H1 (cell line): Measurements from ENCODE around the gene HMGCLL1. TPM values are rescaled to one million over a fixed set of nuclear protein-coding genes. Genes with fewer than 3 reads are reported as not detected.
A peak's percentile ranks its signal among the peaks of the same experiment; 100 is the strongest.

Experiments used
- CTCF ChIA-PET: fragments of 300-600 bp; sonication (Branson Sonifier 250); formaldehyde crosslinking; loops from one replicate; lab custom pipeline; 2021; ENCODE audit not compliant: partially characterized antibody; lab: Charles Lee
- POLR2A ChIA-PET: fragments of 300-600 bp; sonication (Branson Sonifier 250); formaldehyde crosslinking; loops from one replicate; lab custom pipeline; 2021; ENCODE audit warnings: inconsistent platforms; ENCODE audit not compliant: partially characterized antibody; lab: Charles Lee
- DNase-seq, 2 experiments: peaks; one replicate each; pipeline versions ENCODE4 v3.0.0 to v3.0.0-alpha.2; 2010 to 2022; ENCODE audit warnings: low spot score in 2 of 2, low read depth in 1 of 2, mixed read lengths in 1 of 2
- FAIRE-seq: peaks from 2 replicates; lab custom pipeline; 2011; peaks lifted over from hg19 to GRCh38; lab: Jason Lieb, UNC
- H2AFZ ChIP-seq: 2 replicates; pipeline ENCODE4 v1.8.1; 2012; ENCODE audit warnings: low read length, inconsistent platforms
- H2AK5ac ChIP-seq: 2 replicates; pipeline ENCODE4 v1.6.1; 2013; ENCODE audit warnings: low read depth, low read length
- H2BK120ac ChIP-seq: replicated peaks from 2 replicates; pipeline ENCODE3; 2013; ENCODE audit warnings: low read depth, low read length, inconsistent platforms
- H2BK12ac ChIP-seq: 2 replicates; pipeline ENCODE4 v1.6.1; 2013; ENCODE audit warnings: low read depth, low read length
- H2BK15ac ChIP-seq: 2 replicates; pipeline ENCODE4 v1.6.1; 2013; ENCODE audit warnings: low read length
- H2BK20ac ChIP-seq: 2 replicates; pipeline ENCODE4 v1.6.1; 2013; ENCODE audit warnings: low read length
- H2BK5ac ChIP-seq: 2 replicates; pipeline ENCODE4 v1.6.1; 2013; ENCODE audit warnings: low read depth, low read length
- H3K14ac ChIP-seq: 2 replicates; pipeline ENCODE4 v1.6.1; 2013; ENCODE audit warnings: inconsistent platforms; ENCODE audit not compliant: insufficient read length
- H3K18ac ChIP-seq: 2 replicates; pipeline ENCODE4 v1.6.1; 2013; ENCODE audit warnings: low read length; ENCODE audit errors: extremely low read depth
- H3K23ac ChIP-seq: 2 replicates; pipeline ENCODE4 v1.6.1; 2013; ENCODE audit warnings: inconsistent platforms; ENCODE audit not compliant: insufficient read length
- H3K23me2 ChIP-seq: 2 replicates; pipeline ENCODE4 v1.6.1; 2013; ENCODE audit warnings: low read depth, low read length
- H3K27ac ChIP-seq: 2 replicates; pipeline ENCODE4 v1.6.1; 2011; ENCODE audit warnings: low read depth, low read length, inconsistent platforms
- H3K27me3 ChIP-seq, 4 experiments: replicated peaks in 1 of 4; 1 replicate in 1 of 4; 2 replicates in 3 of 4; pipeline versions ENCODE4 v1.6.1 to v1.8.1; 2011 to 2013; ENCODE audit warnings: low read length in 3 of 4, mild to moderate bottlenecking in 3 of 4, inconsistent platforms in 2 of 4, mixed read lengths in 2 of 4, moderate library complexity in 1 of 4; ENCODE audit not compliant: control insufficient read depth in 3 of 4, insufficient read depth in 3 of 4; ENCODE audit errors: extremely low read depth in 1 of 4
- H3K36me3 ChIP-seq, 4 experiments: 2 replicates each; pipeline versions ENCODE4 v1.6.1 to v1.8.1; 2011 to 2013; ENCODE audit warnings: mild to moderate bottlenecking in 4 of 4, low read length in 3 of 4, moderate library complexity in 2 of 4, control low read depth in 1 of 4, inconsistent platforms in 1 of 4; ENCODE audit not compliant: insufficient read depth in 4 of 4, control insufficient read depth in 2 of 4
- H3K4ac ChIP-seq: replicated peaks from 2 replicates; pipeline ENCODE3; 2013; ENCODE audit warnings: low read length, low read depth, mixed read lengths, inconsistent platforms; ENCODE audit not compliant: insufficient read length
- H3K4me1 ChIP-seq, 4 experiments: replicated peaks in 1 of 4; 1 replicate in 1 of 4; 2 replicates in 3 of 4; pipeline versions ENCODE4 v1.6.1 to v1.8.1; 2011 to 2013; ENCODE audit warnings: low read length in 3 of 4, inconsistent platforms in 2 of 4, mixed read lengths in 1 of 4; ENCODE audit not compliant: insufficient read depth in 4 of 4, control insufficient read depth in 3 of 4
- H3K4me2 ChIP-seq, 2 experiments: 2 replicates each; pipeline versions ENCODE4 v1.6.1 to v1.8.1; 2011 to 2013; ENCODE audit warnings: low read depth in 2 of 2, low read length in 2 of 2, control low read depth in 1 of 2, inconsistent platforms in 1 of 2, mild to moderate bottlenecking in 1 of 2; ENCODE audit not compliant: insufficient read depth in 1 of 2
- H3K4me3 ChIP-seq, 4 experiments: fragments of 200-600, 300-600 bp in 1 of 4; sonication (generic), shearing (Covaris generic), sonication (Bioruptor Twin) in 1 of 4; 2 replicates each; pipeline versions ENCODE4 v1.5.1 to v1.8.1; 2011 to 2016; ENCODE audit warnings: low read length in 4 of 4, low read depth in 3 of 4, control low read depth in 2 of 4, inconsistent platforms in 2 of 4, mild to moderate bottlenecking in 2 of 4, mixed read lengths in 1 of 4, moderate library complexity in 1 of 4; ENCODE audit not compliant: insufficient read depth in 2 of 4; ENCODE audit errors: extremely low read depth in 1 of 4
- H3K56ac ChIP-seq: replicated peaks from 2 replicates; pipeline ENCODE3; 2013; ENCODE audit warnings: low read depth, mild to moderate bottlenecking, mixed read lengths, low read length, inconsistent platforms; ENCODE audit not compliant: insufficient read length
- H3K79me1 ChIP-seq: 2 replicates; pipeline ENCODE4 v1.6.1; 2013; ENCODE audit warnings: low read depth, low read length, control low read depth
- H3K79me2 ChIP-seq, 2 experiments: 2 replicates each; pipeline versions ENCODE4 v1.6.1 to v1.8.1; 2012 to 2013; ENCODE audit warnings: low read length in 2 of 2, mild to moderate bottlenecking in 2 of 2, inconsistent platforms in 1 of 2; ENCODE audit not compliant: insufficient read depth in 2 of 2, control insufficient read depth in 1 of 2
- H3K9ac ChIP-seq, 4 experiments: replicated peaks in 1 of 4; 1 replicate in 1 of 4; 2 replicates in 3 of 4; pipeline versions ENCODE4 v1.6.1 to v1.8.1; 2011 to 2013; ENCODE audit warnings: low read depth in 3 of 4, low read length in 3 of 4, control low read depth in 2 of 4, mild to moderate bottlenecking in 2 of 4, moderate library complexity in 2 of 4, inconsistent platforms in 1 of 4; ENCODE audit errors: extremely low read depth in 1 of 4
- H3K9me3 ChIP-seq, 2 experiments: 2 replicates each; pipeline versions ENCODE4 v1.6.1 to v1.8.1; 2012 to 2013; ENCODE audit warnings: mild to moderate bottlenecking in 2 of 2, moderate library complexity in 2 of 2, control low read depth in 1 of 2, inconsistent platforms in 1 of 2, low read depth in 1 of 2, low read length in 1 of 2, mixed read lengths in 1 of 2; ENCODE audit not compliant: insufficient read depth in 2 of 2
- H4K20me1 ChIP-seq, 2 experiments: replicated peaks in 1 of 2; 2 replicates each; pipeline versions ENCODE3 to v1.8.1; 2011 to 2013; ENCODE audit warnings: inconsistent platforms in 2 of 2, low read length in 2 of 2, mild to moderate bottlenecking in 1 of 2; ENCODE audit not compliant: insufficient read depth in 2 of 2, control insufficient read depth in 1 of 2
- H4K5ac ChIP-seq: 2 replicates; pipeline ENCODE4 v1.6.1; 2013; ENCODE audit warnings: low read length, low read depth, mixed read lengths, inconsistent platforms; ENCODE audit not compliant: insufficient read length
- H4K8ac ChIP-seq: 2 replicates; pipeline ENCODE4 v1.8.0; 2013; ENCODE audit warnings: mild to moderate bottlenecking, moderate library complexity, low read length, inconsistent platforms; ENCODE audit not compliant: insufficient read depth; ENCODE audit errors: extremely low read depth
- H4K91ac ChIP-seq: replicated peaks from 2 replicates; pipeline ENCODE3; 2013; ENCODE audit warnings: low read length, mixed read lengths, inconsistent platforms; ENCODE audit not compliant: insufficient read length
- CEBPB ChIP-seq: IDR thresholded peaks from 2 replicates; pipeline ENCODE4 v1.6.1; 2012; ENCODE audit warnings: low read depth, low read length
- CHD2 ChIP-seq: IDR thresholded peaks from 2 replicates; pipeline ENCODE4 v1.6.1; 2012; ENCODE audit warnings: low read length, improper control_type of control experiment
- E2F6 ChIP-seq: IDR thresholded peaks from 2 replicates; pipeline ENCODE4 v1.6.1; 2012; ENCODE audit warnings: inconsistent platforms
- FOSL1 ChIP-seq: IDR thresholded peaks from 2 replicates; pipeline ENCODE4 v1.6.1; 2011; ENCODE audit warnings: mild to moderate bottlenecking, low read depth, low read length, moderate library complexity; ENCODE audit not compliant: insufficient read depth
- HDAC6 ChIP-seq: IDR thresholded peaks from one replicate; pipeline ENCODE4 v1.7.1; 2012; ENCODE audit warnings: low read depth, mild to moderate bottlenecking, inconsistent platforms, low read length, moderate library complexity
- JUND ChIP-seq: IDR thresholded peaks from 2 replicates; pipeline ENCODE4 v1.6.1; 2011; ENCODE audit warnings: mild to moderate bottlenecking, improper control_type of control experiment, low read length
- NRF1 ChIP-seq: IDR thresholded peaks from 2 replicates; pipeline ENCODE4 v1.6.1; 2011; ENCODE audit warnings: mild to moderate bottlenecking, low read depth, low read length, improper control_type of control experiment
- POLR2A ChIP-seq, 2 experiments: IDR thresholded peaks; 1 replicate in 1 of 2; 2 replicates in 1 of 2; pipeline ENCODE4 v1.6.1; 2011; ENCODE audit warnings: low read depth in 2 of 2, low read length in 2 of 2, mild to moderate bottlenecking in 2 of 2; ENCODE audit errors: control extremely low read depth in 1 of 2
- RFX5 ChIP-seq: IDR thresholded peaks from 2 replicates; pipeline ENCODE4 v1.6.1; 2011; ENCODE audit warnings: low read depth, low read length, improper control_type of control experiment, borderline replicate concordance
- SAP30 ChIP-seq: fragments of 300-600 bp; sonication (generic); IDR thresholded peaks from 2 replicates; pipeline ENCODE4 v1.7.1; 2012; ENCODE audit warnings: low read length, moderate library complexity, mild to moderate bottlenecking, inconsistent platforms; ENCODE audit not compliant: insufficient read depth, insufficient replicate concordance
- SIX5 ChIP-seq: IDR thresholded peaks from 2 replicates; pipeline ENCODE4 v1.6.1; 2011; ENCODE audit warnings: mild to moderate bottlenecking, low read depth, low read length
- WGBS, 2 experiments: shearing (Covaris generic) in 1 of 2; methylation state at CpG; one replicate each; pipeline versions ENCODE4 v1.1.6 to v1.1.7; 2013 to 2015; ENCODE audit warnings: low lambda C conversion rate in 2 of 2, mixed read lengths in 2 of 2, inconsistent platforms in 1 of 2, low coverage in 1 of 2, missing lambda C conversion rate in 1 of 2; ENCODE audit not compliant: insufficient replicate concordance in 2 of 2, insufficient coverage in 1 of 2, insufficient read length in 1 of 2; ENCODE audit errors: extremely low coverage in 1 of 2, missing lambda C conversion rate in 1 of 2; 5-methylcytosine and 5-hydroxymethylcytosine counted together
- polyA plus RNA-seq, 7 experiments: library from polyadenylated mRNA; depleted of rRNA in 3 of 7; stranded (reverse) in 5 of 7; unstranded in 2 of 7; fragments of >200 nt in 5 of 7; fragments of 200-250 nt in 2 of 7; gene quantifications; 1 replicate in 5 of 7; 2 replicates in 1 of 7; 4 replicates in 1 of 7; pipeline versions ENCODE4 v1.2.1 to v1.2.3, GENCODE V29; 2011 to 2013; ENCODE audit warnings: missing spikeins in 2 of 7, mixed read lengths in 2 of 7
- total RNA-seq: library from RNA; stranded (reverse); fragmentation: NEBNext Ultra II Directional; extraction: Animal tissue kit (Norgen Biotek cat#: 25700); gene quantifications from 2 replicates; pipeline ENCODE4 v1.2.1, GENCODE V29; 2021

HMGCLL1 gene
- total and polyA plus RNA-seq, 2 of the 8 experiments (the other 6 are each of a cell fraction or from before 2014, with no cell fraction given), result 0.06 to 0.41 TPM

- 42% methylated on average over 2 of the region's 2 CpGs; no CpG with 5 or more reads in 1 of the 2 experiments for WGBS, 2 experiments
- no peak overlapping the region for H3K23ac ChIP-seq
- no peak overlapping the region for H3K56ac ChIP-seq
- no peak overlapping the region for H2BK20ac ChIP-seq
- H3K79me2 ChIP-seq, result no peaks in the 10 kb centered on the region
- ChIA-PET POLR2A (no interaction called here), CTCF (interaction anchor here (0.6 to 2.4 kb wide), 2 partner anchors 11 to 185 kb away, joined by 3 to 11 read pairs; no protein-coding TSS in a partner anchor)
- H3K23me2 ChIP-seq, result no peaks in the 10 kb centered on the region
- H2AK5ac ChIP-seq, result no peak overlapping the region
- FAIRE-seq (no peak), DNase-seq (no peak)
- no peak overlapping the region for H2BK120ac ChIP-seq
- no peak overlapping the region for H3K14ac ChIP-seq
- no peak overlapping the region for H2BK12ac ChIP-seq
- no peak overlapping the region for H4K5ac ChIP-seq
- H3K27me3 ChIP-seq, result no peaks in the 10 kb centered on the region
- H3K9ac ChIP-seq, result no peak overlapping the region
- no peak overlapping the region; a peak in 1 of 4 replicates for H3K4me2 ChIP-seq
- no peak overlapping the region for H2BK15ac ChIP-seq
- peaks cover 0 to 7% (median 0%) of the 10 kb centered on the region in 4 experiments; a peak in 3 of 7 replicates for H3K4me1 ChIP-seq
- H3K4me3 ChIP-seq, result no peak overlapping the region
- no peaks in the 10 kb centered on the region for H3K36me3 ChIP-seq
- no peaks in the 10 kb centered on the region for H3K9me3 ChIP-seq
- no peak overlapping the region for H3K18ac ChIP-seq
- H4K8ac ChIP-seq, result no peak overlapping the region
- H2AFZ ChIP-seq, result no peak overlapping the region; the same call in 1 of the 2 replicates
- no peak overlapping the region for H3K4ac ChIP-seq
- no peaks in the 10 kb centered on the region for H4K20me1 ChIP-seq
- H3K27ac ChIP-seq, result no peak overlapping the region
- H3K79me1 ChIP-seq, result no peaks in the 10 kb centered on the region
- no peak overlapping the region for H2BK5ac ChIP-seq
- TF ChIP-seq SIX5, result no peak
- no peak for TF ChIP-seq NRF1
- TF ChIP-seq SAP30, result no peak
- TF ChIP-seq HDAC6, result no peak
- no peak for TF ChIP-seq FOSL1
- TF ChIP-seq RFX5, result no peak
- TF ChIP-seq E2F6, result no peak
- TF ChIP-seq CHD2, result no peak
- TF ChIP-seq JUND, result peak; percentile 56; the same call in 1 of the 2 replicates
- no peak for TF ChIP-seq POLR2A (IDR thresholded peaks at IDR 0.05; ENCODE audit: control extremely low read depth in 1 of 2, low read depth in 2 of 2, low read length in 2 of 2)
- TF ChIP-seq CEBPB, result peak; percentile 84
- TF ChIP-seq, all 59 proteins: peak for 2
- no peak overlapping the region for H4K91ac ChIP-seq
Observed at GRCh38 chr6:55433446-55434130, 145.4 kb downstream of the HMGCLL1 start.
